ENCODE measurements around the gene PANK2. TPM values are rescaled to one million over a fixed set of nuclear protein-coding genes. Genes with fewer than 3 reads are reported as not detected.

Gene PANK2
- total RNA-seq, 2 experiments from 2014 or later, result 49.0 to 51.1 TPM

- Mint-ChIP-seq H3K9me3 (no peaks in the 10 kb centered on the region), H3K4me1 (ENCODE audit: low read depth) (peaks cover 15% of the 10 kb centered on the region), H3K27ac (no peak overlapping the region), H3K36me3 (ENCODE audit: low read depth) (peaks cover 47% of the 10 kb centered on the region), H3K27me3 (no peaks in the 10 kb centered on the region), H3K4me3 (no peak overlapping the region)
- Histone ChIP-seq H3K4me3 (ENCODE audit: low read length) (no peak overlapping the region), H3K9me3 (ENCODE audit: control insufficient read depth in 1 of 2, insufficient read depth in 1 of 2, low read length in 2 of 2) (no peaks in the 10 kb centered on the region), H3K36me3 (ENCODE audit: insufficient read depth, low read length) (peaks cover 24% of the 10 kb centered on the region), H3K27me3 (ENCODE audit: control insufficient read depth in 1 of 2, insufficient read depth in 2 of 2, low read length in 2 of 2) (no peaks in the 10 kb centered on the region), H3K27ac (ENCODE audit: low read depth in 1 of 2, low read length in 2 of 2) (no peak overlapping the region), H3K4me1 (ENCODE audit: insufficient read depth, low read length) (peaks cover 8% of the 10 kb centered on the region)
- TF ChIP-seq CTCF (IDR thresholded peaks at IDR 0.05), result no peak
- no peak for DNase-seq
- intact Hi-C loops (cut with DNase I, micrococcal nuclease), result no loop called here
- no peak for ATAC-seq (ENCODE audit: poor library complexity)
- CTCF ChIA-PET, result no interaction called here
- POLR2A ChIA-PET, result no interaction called here
These were observed 17.5 kb upstream of the PANK2 start for GRCh38 chr20:3871550-3872265.

- Mint-ChIP-seq H3K9me3 (no peaks in the 10 kb centered on the region), H3K4me1 (ENCODE audit: low read depth) (peaks cover 16% of the 10 kb centered on the region), H3K27me3 (no peaks in the 10 kb centered on the region), H3K36me3 (ENCODE audit: low read depth) (peaks cover 30% of the 10 kb centered on the region), H3K4me3 (no peak overlapping the region), H3K27ac (no peak overlapping the region)
- ATAC-seq (ENCODE audit: poor library complexity), result no peak
- intact Hi-C loops (cut with DNase I, micrococcal nuclease), result no loop called here
- H3K9me3 ChIP-seq (ENCODE audit: control insufficient read depth in 1 of 2, insufficient read depth in 1 of 2, low read length in 2 of 2), result no peaks in the 10 kb centered on the region
- peaks cover 20% of the 10 kb centered on the region for H3K36me3 ChIP-seq (ENCODE audit: insufficient read depth, low read length)
- no peak for TF ChIP-seq CTCF (IDR thresholded peaks at IDR 0.05)
- H3K4me1 ChIP-seq (ENCODE audit: insufficient read depth, low read length), result peaks cover 8% of the 10 kb centered on the region
- H3K4me3 ChIP-seq (ENCODE audit: low read length), result no peak overlapping the region
- ChIA-PET POLR2A (interaction anchor here (0.6 kb wide), 1 partner anchor 25 kb away, joined by 3 read pairs; no protein-coding TSS in a partner anchor), CTCF (no interaction called here)
- no peak for DNase-seq
- no peak overlapping the region for H3K27ac ChIP-seq (ENCODE audit: low read depth in 1 of 2, low read length in 2 of 2)
- no peaks in the 10 kb centered on the region for H3K27me3 ChIP-seq (ENCODE audit: control insufficient read depth in 1 of 2, insufficient read depth in 2 of 2, low read length in 2 of 2)
These were observed 15.7 kb upstream of the PANK2 start for GRCh38 chr20:3873507-3873906.

GRCh38 chr20:3874194-3874844 lies 14.9 kb upstream of the PANK2 start:
- H3K27me3 ChIP-seq (ENCODE audit: control insufficient read depth in 1 of 2, insufficient read depth in 2 of 2, low read length in 2 of 2), result no peaks in the 10 kb centered on the region
- no peak overlapping the region for H3K4me3 ChIP-seq (ENCODE audit: low read length)
- H3K4me3 Mint-ChIP-seq, result no peak overlapping the region
- intact Hi-C loops (cut with DNase I, micrococcal nuclease), result no loop called here
- no peak overlapping the region for H3K27ac Mint-ChIP-seq
- H3K4me1 ChIP-seq (ENCODE audit: insufficient read depth, low read length), result peaks cover 8% of the 10 kb centered on the region
- ChIA-PET POLR2A (interaction anchor here (1.6 kb wide), 1 partner anchor 15 kb away, joined by 8 read pairs; the partner anchor contains the start of gene PANK2), CTCF (no interaction called here)
- peaks cover 20% of the 10 kb centered on the region for H3K36me3 ChIP-seq (ENCODE audit: insufficient read depth, low read length)
- H3K27me3 Mint-ChIP-seq, result no peaks in the 10 kb centered on the region
- ATAC-seq (ENCODE audit: poor library complexity), result no peak
- no peaks in the 10 kb centered on the region for H3K9me3 Mint-ChIP-seq
- TF ChIP-seq CTCF (IDR thresholded peaks at IDR 0.05), result no peak
- no peaks in the 10 kb centered on the region for H3K9me3 ChIP-seq (ENCODE audit: control insufficient read depth in 1 of 2, insufficient read depth in 1 of 2, low read length in 2 of 2)
- no peak for DNase-seq
- H3K27ac ChIP-seq (ENCODE audit: low read depth in 1 of 2, low read length in 2 of 2), result no peak overlapping the region
- peaks cover 30% of the 10 kb centered on the region for H3K36me3 Mint-ChIP-seq (ENCODE audit: low read depth)
- peaks cover 18% of the 10 kb centered on the region for H3K4me1 Mint-ChIP-seq (ENCODE audit: low read depth)
